SK-N-MC (cell line): Measurements from ENCODE around the gene NOP9.

ENCODE experiments used
- EZH2 ChIP-seq: fragments of 200-600 bp; sonication (generic); IDR thresholded peaks from one replicate; pipeline ENCODE4 v1.6.1; 2017; ENCODE audit warnings: antibody characterized with exemption
- FOXP2 ChIP-seq: optimal IDR thresholded peaks from 2 replicates; pipeline ENCODE3; 2011; ENCODE audit warnings: mild to moderate bottlenecking, moderate library complexity; ENCODE audit not compliant: insufficient read depth; ENCODE audit errors: extremely low read length, control extremely low read depth
- POLR2AphosphoS5 ChIP-seq: IDR thresholded peaks from 2 replicates; pipeline ENCODE4 v1.6.1; 2012; ENCODE audit warnings: mild to moderate bottlenecking, low read depth, low read length, borderline replicate concordance

GRCh38 chr14:24253936-24254335 is 45.7 kb upstream of the NOP9 start:
- TF ChIP-seq POLR2AphosphoS5 (no peak), EZH2 (no peak), FOXP2 (no peak)
